Right atrium auricular region (tissue), 2 donors: ENCODE data around the gene DMGDH. TPM values are rescaled to one million over a fixed set of nuclear protein-coding genes. Genes with fewer than 3 reads are reported as not detected.

Source experiments
- DNase-seq: peaks from one replicate; pipeline ENCODE4 v3.0.0-alpha.2; 2019; ENCODE audit warnings: low spot score
- H3K27ac ChIP-seq, 2 donors: fragments of 200-600 bp; sonication (generic); 1 replicate in 1 of 2; 2 replicates in 1 of 2; pipeline ENCODE4 v1.5.1; 2016 to 2019
- H3K27me3 ChIP-seq, 2 donors: fragments of 200-600 bp; sonication (generic); one replicate each; pipeline versions ENCODE4 v1.5.1 to v1.6.0; 2017 to 2019
- H3K36me3 ChIP-seq: fragments of 200-600 bp; sonication (generic); one replicate; pipeline ENCODE4 v1.5.1; 2016
- H3K4me1 ChIP-seq, 2 donors: fragments of 200-600 bp; sonication (generic); one replicate each; pipeline versions ENCODE4 v1.5.1 to v1.6.0; 2017 to 2019
- H3K4me3 ChIP-seq, 2 donors: fragments of 200-600 bp; sonication (generic); 1 replicate in 1 of 2; 2 replicates in 1 of 2; pipeline ENCODE4 v1.5.1; 2017 to 2019; ENCODE audit warnings: mild to moderate bottlenecking in 1 of 2, moderate library complexity in 1 of 2
- H3K9me3 ChIP-seq, 2 donors: fragments of 200-600 bp; sonication (generic); one replicate each; pipeline ENCODE4 v1.5.1; 2019
- total RNA-seq, 2 donors: library from RNA; depleted of rRNA; stranded (reverse); fragments of >200 nt; gene quantifications; one replicate each; pipeline ENCODE4 v1.1.0, GENCODE V29; 2016
- TF ChIP-seq, protein P1 (sequence below), 2 donors: fragments of 200-600 bp; sonication (generic); IDR thresholded peaks; one replicate each; pipeline ENCODE4 v1.5.1; 2019; ENCODE audit warnings: antibody characterized with exemption in 2 of 2

The DMGDH gene
- total RNA-seq, 2 donors from 2014 or later: 1.3 to 4.0 TPM

DNA sequence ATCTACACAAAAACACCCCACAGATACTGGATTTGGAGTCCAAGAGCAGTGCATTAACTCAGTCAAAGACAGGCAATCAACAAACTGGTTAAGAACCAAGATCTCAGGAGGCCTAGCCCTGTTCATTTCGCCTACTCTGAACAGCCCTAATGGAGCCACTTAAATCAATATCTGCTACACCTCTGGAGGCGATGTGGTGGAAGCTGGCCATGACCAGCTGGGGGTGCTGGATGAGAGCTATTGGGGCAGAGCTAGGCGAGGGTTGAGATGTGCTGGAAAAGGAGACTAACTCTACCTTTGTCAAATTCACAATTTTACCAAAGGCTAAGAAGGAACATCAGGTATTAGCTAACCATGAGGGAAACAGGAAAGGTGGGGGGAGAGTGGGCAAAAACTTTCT is 61.1 kb downstream of the DMGDH start:
- DNase-seq: no peak
- Histone ChIP-seq H3K4me1 (no peaks in the 10 kb centered on the region), H3K9me3 (peaks cover 0 to 5% of the 10 kb centered on the region in 2 donors), H3K36me3 (no peaks in the 10 kb centered on the region), H3K27me3 (no peaks in the 10 kb centered on the region), H3K4me3 (no peak overlapping the region), H3K27ac (no peak overlapping the region)
- TF ChIP-seq, protein P1, sequence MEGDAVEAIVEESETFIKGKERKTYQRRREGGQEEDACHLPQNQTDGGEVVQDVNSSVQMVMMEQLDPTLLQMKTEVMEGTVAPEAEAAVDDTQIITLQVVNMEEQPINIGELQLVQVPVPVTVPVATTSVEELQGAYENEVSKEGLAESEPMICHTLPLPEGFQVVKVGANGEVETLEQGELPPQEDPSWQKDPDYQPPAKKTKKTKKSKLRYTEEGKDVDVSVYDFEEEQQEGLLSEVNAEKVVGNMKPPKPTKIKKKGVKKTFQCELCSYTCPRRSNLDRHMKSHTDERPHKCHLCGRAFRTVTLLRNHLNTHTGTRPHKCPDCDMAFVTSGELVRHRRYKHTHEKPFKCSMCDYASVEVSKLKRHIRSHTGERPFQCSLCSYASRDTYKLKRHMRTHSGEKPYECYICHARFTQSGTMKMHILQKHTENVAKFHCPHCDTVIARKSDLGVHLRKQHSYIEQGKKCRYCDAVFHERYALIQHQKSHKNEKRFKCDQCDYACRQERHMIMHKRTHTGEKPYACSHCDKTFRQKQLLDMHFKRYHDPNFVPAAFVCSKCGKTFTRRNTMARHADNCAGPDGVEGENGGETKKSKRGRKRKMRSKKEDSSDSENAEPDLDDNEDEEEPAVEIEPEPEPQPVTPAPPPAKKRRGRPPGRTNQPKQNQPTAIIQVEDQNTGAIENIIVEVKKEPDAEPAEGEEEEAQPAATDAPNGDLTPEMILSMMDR (IDR thresholded peaks at IDR 0.05): no peak

DNA sequence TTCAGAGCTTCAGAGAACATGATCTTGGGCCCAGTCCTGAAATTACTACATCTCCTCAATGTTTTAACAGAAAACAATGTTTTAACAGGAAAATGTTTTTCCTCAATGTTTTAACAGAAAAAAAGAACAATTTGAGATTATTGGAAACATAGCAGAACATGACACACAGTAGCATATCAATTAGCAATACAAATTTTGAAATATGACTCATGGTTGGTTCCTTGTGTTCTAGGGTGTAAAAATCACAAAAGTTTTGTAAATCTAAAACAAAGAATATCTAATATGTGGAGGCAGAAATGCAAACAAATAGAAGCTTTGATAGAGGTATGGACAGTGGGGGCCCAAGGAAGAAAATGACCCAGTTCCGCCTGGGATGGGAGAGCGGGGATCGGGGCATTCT is 61.6 kb downstream of the DMGDH start:
- Histone ChIP-seq H3K27me3 (no peaks in the 10 kb centered on the region), H3K4me3 (no peak overlapping the region), H3K36me3 (no peaks in the 10 kb centered on the region), H3K9me3 (peaks cover 0 to 5% of the 10 kb centered on the region in 2 donors), H3K27ac (no peak overlapping the region), H3K4me1 (no peaks in the 10 kb centered on the region)
- DNase-seq: no peak
- TF ChIP-seq, protein P1 (IDR thresholded peaks at IDR 0.05): no peak

DNA sequence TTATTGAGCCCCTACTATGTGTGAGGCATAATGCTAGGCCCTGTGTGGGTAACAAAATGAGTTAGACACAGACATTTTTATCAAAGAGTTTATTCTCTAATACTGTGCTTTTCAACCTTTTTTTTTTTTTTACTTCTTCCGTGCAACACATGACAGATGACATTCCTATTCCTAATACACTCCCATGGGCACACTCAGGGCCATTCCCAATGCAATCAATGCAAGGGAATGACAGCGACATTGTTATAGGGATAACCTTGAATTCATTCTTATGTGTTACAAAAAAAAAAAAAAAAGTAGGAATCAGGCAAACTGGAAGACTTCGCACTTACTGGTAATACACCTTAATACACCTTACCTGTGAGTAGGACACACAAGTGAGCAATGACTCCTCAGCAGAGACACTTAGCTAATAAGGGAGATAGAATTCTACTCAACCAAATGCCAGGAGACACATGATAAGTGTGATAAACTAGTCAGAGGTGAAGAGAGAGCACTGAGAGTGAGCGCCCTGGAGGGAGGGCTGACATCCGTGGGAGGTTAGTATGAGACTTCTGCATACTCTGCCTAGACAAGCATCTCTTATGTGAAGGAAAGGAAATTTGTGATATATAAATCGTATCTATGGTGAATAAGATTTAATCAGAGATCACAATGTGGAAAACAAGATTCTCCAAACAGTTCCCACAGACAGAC is 63.4 kb downstream of the DMGDH start:
- TF ChIP-seq, protein P1 (IDR thresholded peaks at IDR 0.05): no peak
- Histone ChIP-seq H3K27me3 (no peaks in the 10 kb centered on the region), H3K4me1 (no peaks in the 10 kb centered on the region), H3K9me3 (no peaks in the 10 kb centered on the region), H3K36me3 (no peaks in the 10 kb centered on the region), H3K27ac (no peak overlapping the region), H3K4me3 (no peak overlapping the region)
- DNase-seq: no peak

DNA sequence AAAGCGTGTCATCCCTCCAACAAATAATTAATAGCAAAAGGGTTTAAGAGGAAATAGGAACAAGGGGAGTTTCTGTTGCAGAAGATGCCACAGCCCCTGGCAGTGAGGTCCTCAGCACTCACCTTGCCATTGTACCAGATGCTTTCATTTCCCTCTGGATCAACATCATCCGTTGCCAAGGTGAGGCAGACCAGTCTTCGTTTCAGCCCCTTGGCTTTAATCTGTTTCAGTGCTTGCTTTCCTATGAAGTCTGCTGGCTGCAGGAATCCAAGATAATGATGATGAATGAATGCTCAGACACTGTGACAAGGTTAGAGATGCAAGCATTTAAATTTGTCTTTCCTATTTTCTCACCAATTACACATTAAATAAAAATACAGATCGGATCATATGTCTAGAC is 64.3 kb downstream of the DMGDH start:
- Histone ChIP-seq H3K4me3 (no peak overlapping the region), H3K27me3 (no peaks in the 10 kb centered on the region), H3K27ac (no peak overlapping the region), H3K4me1 (no peaks in the 10 kb centered on the region), H3K36me3 (no peaks in the 10 kb centered on the region), H3K9me3 (no peaks in the 10 kb centered on the region)
- DNase-seq: no peak
- TF ChIP-seq, protein P1 (IDR thresholded peaks at IDR 0.05): no peak

DNA sequence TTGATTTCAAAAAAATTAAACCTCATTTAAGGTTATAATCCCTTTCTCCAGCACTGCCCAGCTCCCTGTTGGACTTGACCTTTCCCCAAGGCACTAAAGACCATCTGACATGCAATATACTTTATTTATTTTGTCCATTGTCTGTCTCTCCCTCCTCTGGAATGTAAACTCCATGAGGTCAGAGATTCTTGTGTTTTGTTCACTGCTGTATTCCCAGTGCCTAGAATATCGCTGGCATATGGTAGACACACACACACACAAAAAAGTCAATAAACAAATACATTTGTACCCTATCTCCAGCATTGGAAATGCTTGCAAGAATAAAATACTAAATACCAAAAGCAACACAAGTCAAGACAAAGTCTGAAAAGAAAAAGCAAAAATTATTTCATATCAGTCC is 67.1 kb downstream of the DMGDH start:
- Histone ChIP-seq H3K27me3 (no peaks in the 10 kb centered on the region), H3K4me1 (no peaks in the 10 kb centered on the region), H3K9me3 (no peaks in the 10 kb centered on the region), H3K36me3 (no peaks in the 10 kb centered on the region), H3K4me3 (no peak overlapping the region), H3K27ac (no peak overlapping the region)
- TF ChIP-seq, protein P1 (IDR thresholded peaks at IDR 0.05): no peak
- DNase-seq: no peak

DNA sequence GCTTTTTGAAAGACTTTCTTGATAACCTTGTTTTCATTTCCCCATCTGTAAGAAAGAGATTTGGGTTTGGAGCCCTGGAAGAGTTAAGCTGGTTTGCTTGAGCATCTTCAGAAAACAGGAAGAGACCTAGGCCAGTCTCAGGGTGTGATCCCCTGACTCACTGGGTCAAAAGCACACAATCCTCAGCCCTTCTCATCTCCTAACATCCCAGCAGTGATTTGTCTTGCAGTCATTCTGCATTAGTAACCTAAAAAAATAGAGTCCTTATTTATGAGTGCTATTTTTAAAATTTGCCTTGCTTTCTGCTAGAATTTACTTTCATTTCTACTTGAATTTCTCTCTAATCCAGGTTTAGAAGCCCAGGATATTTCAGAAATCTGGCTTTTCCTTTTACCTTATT is 68.0 kb downstream of the DMGDH start:
- no peaks in the 10 kb centered on the region for H3K36me3 ChIP-seq
- H3K9me3 ChIP-seq: no peaks in the 10 kb centered on the region
- no peak overlapping the region for H3K4me3 ChIP-seq
- DNase-seq: no peak
- H3K27me3 ChIP-seq: no peaks in the 10 kb centered on the region
- H3K27ac ChIP-seq: no peak overlapping the region
- TF ChIP-seq, protein P1 (IDR thresholded peaks at IDR 0.05): no peak
- no peaks in the 10 kb centered on the region for H3K4me1 ChIP-seq
